NCI-H1105 (cell line): ENCODE measurements around the gene UBAP2.

Source experiments
- DNase-seq: peaks from one replicate; lab custom pipeline; 2025; lab: John Stamatoyannopoulos, UW

The UBAP2 gene

GRCh38 chr9:34048727-34049629 lies at the start of gene UBAP2:
Gene UBAP2 (minus strand): TSS chr9:34048887. CDS start chr9:34017148, 31,739 bp downstream.
- DNase-seq: peak; percentile 96

- no peak for DNase-seq
Observed at GRCh38 chr9:34098307-34098706, 49.6 kb upstream of the UBAP2 start.

- no peak for DNase-seq
Observed at GRCh38 chr9:34097865-34098264, 49.2 kb upstream of the UBAP2 start.

- no peak for DNase-seq
Observed at GRCh38 chr9:34096751-34097150, 48.1 kb upstream of the UBAP2 start.

GRCh38 chr9:34093578-34093977 lies 44.9 kb upstream of the UBAP2 start:
- DNase-seq: no peak

GRCh38 chr9:34089311-34089710 lies 40.6 kb upstream of the UBAP2 start:
- DNase-seq: no peak

- no peak for DNase-seq
Observed at GRCh38 chr9:34087370-34087769, 38.7 kb upstream of the UBAP2 start.

- no peak for DNase-seq
Observed at GRCh38 chr9:34086864-34087263, 38.2 kb upstream of the UBAP2 start.

GRCh38 chr9:34085581-34086500 lies 37.2 kb upstream of the UBAP2 start:
- no peak for DNase-seq

GRCh38 chr9:34084562-34084961 lies 35.9 kb upstream of the UBAP2 start:
- no peak for DNase-seq

- no peak for DNase-seq
Observed at GRCh38 chr9:34079181-34079580, 30.5 kb upstream of the UBAP2 start.

- no peak for DNase-seq
Observed at GRCh38 chr9:34072868-34073590, 24.3 kb upstream of the UBAP2 start.

GRCh38 chr9:34072410-34072809 lies 23.7 kb upstream of the UBAP2 start:
- no peak for DNase-seq

- DNase-seq: no peak
Observed at GRCh38 chr9:34070606-34071324, 22.1 kb upstream of the UBAP2 start.

GRCh38 chr9:34069831-34070230 lies 21.1 kb upstream of the UBAP2 start:
- DNase-seq: no peak

GRCh38 chr9:34065541-34065940 lies 16.9 kb upstream of the UBAP2 start:
- no peak for DNase-seq

GRCh38 chr9:34059954-34060353 lies 11.3 kb upstream of the UBAP2 start:
- DNase-seq: no peak

- DNase-seq: no peak
Observed at GRCh38 chr9:34059281-34059680, 10.6 kb upstream of the UBAP2 start.

GRCh38 chr9:34049630-34050384 lies 1.1 kb upstream of the UBAP2 start:
- no peak for DNase-seq

- DNase-seq: peak; percentile 16
Observed at GRCh38 chr9:34047864-34048726, 592 bp downstream of the UBAP2 start.
